ENCODE measurements around the gene GOLPH3L.
A peak's percentile ranks its signal among the peaks of the same experiment; 100 is the strongest.
"Not testable (repeated sequence)": the region's sequence is repeated elsewhere in the genome, so short reads cannot be mapped to it uniquely, and the experiment has no call there.

The GOLPH3L gene

DNA sequence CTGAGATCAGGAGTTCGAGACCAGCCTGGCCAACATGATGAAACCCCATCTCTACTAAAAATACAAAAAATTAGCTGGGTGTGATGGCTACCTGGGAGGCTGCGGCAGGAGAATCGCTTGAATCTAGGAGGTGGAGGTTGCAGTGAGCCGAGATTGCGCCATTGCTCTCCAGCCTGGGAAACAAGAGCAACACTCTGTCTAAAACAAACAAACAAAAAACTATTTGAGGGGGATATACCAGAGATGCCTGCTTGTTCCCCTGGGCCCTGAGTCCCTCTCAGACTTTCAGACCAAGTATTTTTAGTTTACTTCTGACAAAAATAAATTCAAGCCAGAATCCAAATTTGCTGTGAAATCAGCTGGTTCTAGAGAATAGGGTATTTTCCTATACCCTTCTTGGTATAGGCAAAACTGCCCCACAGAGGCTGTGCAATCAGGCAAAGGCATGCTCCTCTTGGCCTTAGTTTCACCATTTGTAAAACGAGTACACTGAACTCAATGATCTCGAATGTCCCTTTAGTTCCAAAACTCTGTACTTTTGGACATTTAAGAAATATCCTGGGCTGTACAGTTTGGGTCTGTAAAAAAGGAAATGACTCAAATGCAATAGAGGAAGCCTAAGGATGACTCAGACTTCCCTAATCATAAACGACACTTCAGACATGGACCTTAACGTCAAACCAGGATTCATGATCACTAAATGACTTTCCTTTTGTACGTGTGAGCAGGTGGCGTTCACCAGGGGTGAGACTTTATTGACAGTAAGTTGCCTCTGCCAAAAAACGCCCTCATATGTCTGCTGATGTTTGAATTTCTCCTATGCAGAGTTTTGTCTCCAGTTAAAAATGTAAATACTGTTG lies 83.7 kb downstream of the GOLPH3L start:
- DNase-seq: peak; percentile 36 to 70
- TF ChIP-seq GATA1 (IDR thresholded peaks at IDR 0.05; ENCODE audit: low read depth, low read length): no peak
- TF ChIP-seq POLR2A (IDR thresholded peaks at IDR 0.05; ENCODE audit: low read length): peak; percentile 38

DNA sequence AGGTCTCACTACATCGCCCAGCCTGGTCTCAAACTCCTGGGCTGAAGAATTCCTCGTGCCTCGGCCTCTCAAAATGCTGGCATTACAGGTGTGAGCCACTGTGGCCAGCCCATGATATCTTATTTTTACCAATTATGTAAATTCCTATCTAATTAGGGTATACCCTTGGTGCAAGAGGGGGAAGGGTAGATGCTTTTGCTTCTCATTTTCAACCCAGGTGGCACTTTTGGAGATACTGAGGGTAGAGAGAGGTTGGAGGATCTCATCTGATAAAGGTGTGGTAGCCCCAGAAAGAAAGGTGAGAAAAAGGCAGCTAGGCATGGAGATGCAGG lies 85.0 kb downstream of the GOLPH3L start:
- no peak for DNase-seq
- TF ChIP-seq GATA1 (IDR thresholded peaks at IDR 0.05; ENCODE audit: low read depth, low read length): no peak
- no peak for TF ChIP-seq POLR2A (IDR thresholded peaks at IDR 0.05; ENCODE audit: low read length)

DNA sequence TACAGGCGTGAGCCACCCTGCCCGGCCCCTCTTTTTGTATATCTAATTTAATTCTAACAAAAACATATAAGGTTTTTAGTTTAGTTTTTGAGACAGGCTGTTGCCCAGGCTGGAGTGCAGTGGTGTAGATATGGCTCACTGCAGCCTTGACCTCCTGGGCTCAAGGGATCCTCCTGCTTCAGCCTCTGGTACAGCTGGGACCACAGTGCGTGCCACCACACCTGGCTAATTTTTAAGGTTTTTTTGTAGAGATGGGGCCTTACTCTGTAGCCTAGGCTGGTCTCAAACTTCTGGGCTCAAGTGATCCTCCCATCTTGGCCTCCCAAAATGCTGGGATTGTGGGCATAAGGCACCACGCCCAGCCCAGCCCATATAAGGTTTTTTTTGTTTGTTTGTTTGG lies 86.4 kb downstream of the GOLPH3L start:
- no peak for DNase-seq
- TF ChIP-seq GATA1 (IDR thresholded peaks at IDR 0.05; ENCODE audit: low read depth, low read length): no peak
- TF ChIP-seq POLR2A (IDR thresholded peaks at IDR 0.05; ENCODE audit: low read length): no peak

DNA sequence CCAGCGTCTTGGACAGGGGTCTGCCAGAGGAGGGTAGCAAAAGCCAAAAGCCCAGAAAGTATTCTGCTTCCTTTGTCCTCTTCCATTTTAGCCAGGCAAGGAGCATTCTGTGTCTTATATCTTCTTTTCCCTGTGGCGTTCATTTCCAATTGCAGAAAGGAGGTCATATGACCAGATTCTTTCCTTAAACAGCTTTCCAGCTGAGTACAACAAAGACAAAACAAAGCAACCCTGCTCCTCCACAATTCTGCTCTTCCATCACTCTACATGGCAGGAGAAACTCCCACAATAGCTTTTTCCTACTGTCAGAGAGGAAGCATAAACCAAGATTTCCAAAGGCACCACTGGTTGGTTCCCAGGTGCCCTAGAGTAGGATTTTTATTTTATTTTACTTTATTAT lies 87.2 kb downstream of the GOLPH3L start:
- TF ChIP-seq GATA1 (IDR thresholded peaks at IDR 0.05; ENCODE audit: low read depth, low read length) (no peak), POLR2A (IDR thresholded peaks at IDR 0.05; ENCODE audit: low read length) (no peak)
- DNase-seq: no peak

DNA sequence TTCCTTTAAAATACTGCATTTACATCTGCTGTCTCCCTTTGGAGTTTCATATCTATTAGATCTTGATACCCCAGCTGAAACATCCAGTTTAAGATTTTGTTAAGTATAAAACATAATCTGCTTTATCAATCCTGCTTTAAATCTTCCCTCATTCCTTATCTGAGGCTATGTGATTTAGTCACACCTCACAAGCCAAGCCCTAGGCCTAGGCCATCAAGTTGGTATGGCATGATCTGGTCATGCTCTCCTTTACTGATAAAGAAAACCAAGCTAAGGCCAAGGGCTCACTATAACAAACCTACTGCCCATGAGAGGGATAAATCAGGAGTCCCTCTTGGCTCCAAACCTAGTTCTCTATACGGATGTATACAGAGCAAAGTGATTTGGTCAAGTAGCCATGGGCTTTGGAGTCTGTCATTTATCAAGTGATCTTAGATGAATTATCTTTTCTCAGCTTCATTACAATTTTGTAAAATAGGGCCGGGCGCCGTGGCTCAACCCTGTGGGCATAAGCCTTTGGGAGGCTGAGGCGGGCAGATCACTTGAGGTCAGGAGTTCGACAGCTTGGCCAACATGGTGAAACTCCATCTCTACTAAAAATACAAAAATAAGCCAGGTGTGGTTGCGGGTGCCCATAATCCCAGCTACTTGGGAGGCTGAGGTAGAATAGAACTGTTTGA lies 90.4 kb downstream of the GOLPH3L start:
- no peak for DNase-seq
- TF ChIP-seq POLR2A (IDR thresholded peaks at IDR 0.05; ENCODE audit: low read length): no peak
- no peak for TF ChIP-seq GATA1 (IDR thresholded peaks at IDR 0.05; ENCODE audit: low read depth, low read length)

DNA sequence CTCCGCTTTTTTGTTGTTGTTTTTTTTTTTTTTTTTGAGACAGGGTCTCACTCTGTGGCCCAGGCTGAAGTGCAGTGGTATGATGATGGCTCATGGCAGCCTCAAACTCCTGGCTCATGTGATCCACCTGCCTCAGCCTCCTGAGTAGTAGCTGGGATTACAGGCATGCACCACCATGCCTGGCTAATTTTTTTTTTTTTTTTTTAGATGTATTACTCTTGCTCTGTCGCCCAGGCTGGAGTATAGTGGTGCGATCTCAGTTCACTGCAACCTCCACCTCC lies 91.6 kb downstream of the GOLPH3L start:
- not testable (repeated sequence) for DNase-seq

DNA sequence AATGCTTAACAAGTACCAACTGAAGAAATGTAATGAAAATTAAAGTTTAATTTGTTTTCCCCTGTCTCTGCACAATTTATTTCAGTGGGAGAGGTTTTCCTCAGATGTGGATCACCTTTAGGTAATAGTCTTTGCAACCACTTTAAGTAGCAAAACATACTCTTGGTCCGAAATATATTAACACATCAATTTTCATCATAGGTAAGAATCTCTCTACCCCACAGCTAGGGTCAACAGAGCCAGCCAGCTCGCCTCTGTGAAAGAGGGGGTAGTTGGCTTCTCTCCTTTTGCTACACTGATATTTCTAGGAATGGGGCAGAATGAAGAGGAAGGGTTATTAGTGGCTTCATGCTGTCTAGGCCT lies 92.7 kb downstream of the GOLPH3L start:
- no peak for TF ChIP-seq GATA1 (IDR thresholded peaks at IDR 0.05; ENCODE audit: low read depth, low read length)
- no peak for TF ChIP-seq POLR2A (IDR thresholded peaks at IDR 0.05; ENCODE audit: low read length)
- DNase-seq: no peak

DNA sequence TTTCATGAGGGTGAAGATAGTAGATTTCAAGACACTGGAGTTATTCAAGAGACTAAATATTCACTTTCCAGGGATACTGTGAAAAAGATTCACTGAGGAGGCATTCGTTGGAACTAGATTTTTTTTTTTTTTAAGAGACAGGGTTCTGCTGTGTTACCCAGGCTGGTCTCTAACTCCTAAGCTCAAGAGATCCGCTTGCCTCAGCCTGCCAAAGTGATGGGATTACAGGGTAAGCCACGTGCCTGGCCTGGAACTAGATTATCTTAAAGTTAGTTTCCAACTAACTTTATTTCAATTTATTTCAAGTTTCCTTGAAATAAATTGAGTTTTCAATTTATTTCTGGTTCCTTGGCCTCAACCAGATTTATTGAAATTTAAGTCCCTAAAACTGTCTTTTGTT lies 93.2 kb downstream of the GOLPH3L start:
- DNase-seq: no peak
- TF ChIP-seq POLR2A (IDR thresholded peaks at IDR 0.05; ENCODE audit: low read length) (no peak), GATA1 (IDR thresholded peaks at IDR 0.05; ENCODE audit: low read depth, low read length) (no peak)

DNA sequence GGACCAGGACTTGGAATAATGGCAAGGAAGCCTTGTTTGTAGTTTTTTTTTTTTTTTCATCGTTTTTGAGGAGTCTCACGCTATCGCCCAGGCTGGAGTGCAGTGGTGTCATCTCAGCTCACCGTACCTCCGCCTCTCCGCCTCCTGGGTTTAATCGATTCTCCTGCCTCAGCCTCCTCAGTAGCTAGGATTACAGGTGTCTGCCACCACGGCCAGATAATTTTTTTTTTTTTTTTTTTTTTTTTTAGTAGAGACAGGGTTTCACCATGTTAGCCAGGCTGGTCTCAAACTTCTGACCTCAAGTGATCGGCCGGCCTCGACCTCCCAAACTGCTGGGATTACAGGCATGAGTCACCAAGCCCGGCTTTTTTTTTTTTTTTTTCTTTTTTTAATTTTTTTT lies 94.6 kb downstream of the GOLPH3L start:
- DNase-seq: not testable (repeated sequence)

DNA sequence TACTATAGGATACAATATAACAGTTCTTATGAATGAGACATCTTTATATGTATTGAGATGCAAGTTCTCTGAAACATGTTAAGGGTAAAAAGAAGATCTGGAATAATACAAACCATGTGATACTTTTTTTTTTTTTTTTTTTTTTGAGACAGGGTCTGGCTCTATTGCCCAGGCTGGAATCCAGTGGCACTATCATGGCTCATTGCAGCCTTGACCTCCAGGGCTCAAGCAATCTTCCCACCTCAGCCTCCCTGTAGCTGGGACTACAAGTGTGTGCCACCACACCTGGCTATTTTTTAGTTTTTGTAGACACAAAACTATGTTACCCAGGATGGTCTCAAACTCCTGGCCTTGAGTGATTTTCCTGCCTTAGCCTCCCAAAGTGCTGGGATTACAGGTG lies 95.4 kb downstream of the GOLPH3L start:
- DNase-seq: no peak
- TF ChIP-seq GATA1 (IDR thresholded peaks at IDR 0.05; ENCODE audit: low read depth, low read length) (no peak), POLR2A (IDR thresholded peaks at IDR 0.05; ENCODE audit: low read length) (no peak)

DNA sequence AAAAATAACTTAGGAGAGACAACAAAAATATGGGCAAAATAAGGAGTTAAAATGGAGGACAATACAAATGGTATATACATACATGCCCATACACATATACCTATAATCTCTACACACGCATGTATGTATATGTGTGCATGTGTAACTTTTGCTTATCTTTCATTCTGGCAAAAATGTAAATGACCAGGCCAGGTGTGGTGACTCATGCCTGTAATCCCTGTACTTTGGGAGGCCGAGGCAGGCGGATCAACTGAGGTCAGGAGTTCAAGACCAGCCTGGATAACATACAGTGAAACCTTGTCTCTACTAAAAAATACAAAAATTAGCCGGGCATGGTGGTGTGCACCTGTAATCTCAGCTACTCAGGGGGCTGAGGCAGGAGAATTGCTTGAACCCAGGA lies 98.6 kb downstream of the GOLPH3L start:
- DNase-seq: not testable (repeated sequence)

DNA sequence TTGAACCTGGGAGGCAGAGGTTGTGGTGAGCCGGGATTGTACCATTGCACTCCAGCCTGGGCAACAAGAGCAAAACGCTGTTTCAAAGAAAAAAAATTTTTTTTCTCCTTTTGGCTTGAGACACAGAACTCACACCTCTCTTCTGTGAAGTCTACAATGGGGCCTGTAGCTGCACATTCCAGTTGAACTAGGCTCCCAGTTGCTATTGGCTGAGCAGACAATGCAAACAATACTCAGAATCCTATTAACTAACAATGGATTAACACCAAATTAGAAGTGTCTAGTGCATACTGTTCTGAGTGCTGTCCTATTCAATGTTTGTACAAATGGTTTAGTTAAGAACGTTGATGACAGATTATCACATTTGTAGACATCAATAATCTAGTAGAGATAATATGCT lies 100.0 kb downstream of the GOLPH3L start:
- DNase-seq: no peak
- TF ChIP-seq POLR2A (IDR thresholded peaks at IDR 0.05; ENCODE audit: low read length) (no peak), GATA1 (IDR thresholded peaks at IDR 0.05; ENCODE audit: low read depth, low read length) (no peak)

All from erythroblast (primary cell).